Upper lobe of right lung (tissue), 1 donor: ENCODE data around the gene NTHL1. TPM values are rescaled to one million over a fixed set of nuclear protein-coding genes. Genes with fewer than 3 reads are reported as not detected.
A peak's percentile ranks its signal among the peaks of the same experiment; 100 is the strongest.

Experiments used
- ATAC-seq: fragments of 200-7000 bp; cut with Tn5 transposase; one replicate; pipeline ENCODE4 v1.9.1; 2020; ENCODE audit warnings: mild to moderate bottlenecking, moderate library complexity
- DNase-seq: peaks from one replicate; pipeline ENCODE4 v3.0.0-alpha.2; 2020
- H3K27ac ChIP-seq: fragments of 200-600 bp; one replicate; pipeline ENCODE4 v1.8.0; 2022
- H3K27me3 ChIP-seq: fragments of 200-600 bp; one replicate; pipeline ENCODE4 v1.8.0; 2022; ENCODE audit warnings: mild to moderate bottlenecking
- H3K36me3 ChIP-seq: fragments of 200-600 bp; one replicate; pipeline ENCODE4 v1.8.0; 2022
- H3K4me1 ChIP-seq: fragments of 200-600 bp; one replicate; pipeline ENCODE4 v1.8.0; 2022
- H3K4me3 ChIP-seq: fragments of 200-600 bp; one replicate; pipeline ENCODE4 v1.8.0; 2022; ENCODE audit warnings: mild to moderate bottlenecking
- H3K9me3 ChIP-seq: fragments of 200-600 bp; one replicate; pipeline ENCODE4 v1.8.0; 2022
- CTCF ChIP-seq: fragments of 200-600 bp; IDR thresholded peaks from one replicate; pipeline ENCODE4 v1.8.0; 2022; ENCODE audit warnings: antibody characterized with exemption
- intact Hi-C: fragments of 100-400 bp; cut with DNase I; formaldehyde crosslinking; loops from one replicate; pipeline ENCODE4 v1.11.0; 2022
- total RNA-seq: library from RNA; stranded (reverse); fragmentation: NEBNext Ultra II Directional; extraction: Animal tissue kit (Norgen Biotek cat#: 25700); gene quantifications from one replicate; pipeline ENCODE4 v1.2.1, GENCODE V29; 2021
- donor health status: DM: no; HTN: yes; CAD: no; lungs with severe emphysema.

The NTHL1 gene
- total RNA-seq, 1 donor from 2014 or later: 26.4 TPM

- Histone ChIP-seq H3K27ac (peak overlapping the region; percentile 94), H3K36me3 (peaks cover 13% of the 10 kb centered on the region), H3K4me3 (no peak overlapping the region), H3K9me3 (no peaks in the 10 kb centered on the region), H3K4me1 (peaks cover 95% of the 10 kb centered on the region), H3K27me3 (no peaks in the 10 kb centered on the region)
- intact Hi-C loops: no loop called here
- ATAC-seq (peak; percentile 3), DNase-seq (no peak)
- no peak for TF ChIP-seq CTCF
Observed at GRCh38 chr16:2040787-2041522, 6.7 kb downstream of the NTHL1 start.

DNA sequence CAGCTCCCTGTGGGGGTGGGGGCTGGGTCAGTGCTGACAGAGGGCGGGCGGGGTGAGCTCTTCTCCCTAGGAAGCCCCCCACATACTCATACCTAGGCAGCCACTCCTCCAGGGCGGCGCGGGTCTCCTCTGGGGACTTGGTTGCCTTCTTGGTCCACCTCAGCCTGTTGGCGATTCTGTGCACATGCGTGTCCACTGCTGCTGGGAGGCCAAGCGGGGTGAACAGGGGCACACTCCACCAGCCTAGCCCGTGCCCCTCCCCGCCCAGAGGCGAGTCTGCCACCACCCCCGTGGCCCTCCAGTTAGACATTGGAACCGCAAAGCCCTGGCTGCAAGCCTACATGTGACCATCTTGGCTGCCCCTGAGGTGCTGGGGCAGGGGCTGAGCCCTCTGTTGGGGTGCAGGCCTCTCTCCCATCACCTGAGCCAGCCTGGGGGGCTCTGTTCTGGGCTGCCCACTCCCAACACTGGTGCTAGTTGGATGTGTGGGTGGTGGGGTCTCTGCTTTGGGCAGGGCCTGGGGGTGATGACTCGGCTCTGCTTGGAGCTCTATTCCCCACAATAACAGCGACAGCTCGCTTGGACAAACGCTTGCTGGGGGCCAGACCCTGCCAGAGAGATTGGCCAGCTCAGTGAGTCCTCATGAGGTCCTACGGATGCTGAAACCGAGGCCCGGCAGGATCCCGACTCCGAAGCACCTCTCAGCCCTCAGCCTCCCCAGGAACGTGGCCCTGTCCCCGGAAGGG, 7.4 kb downstream of the NTHL1 start:
- Histone ChIP-seq H3K4me1 (peaks cover 95% of the 10 kb centered on the region), H3K36me3 (peaks cover 13% of the 10 kb centered on the region), H3K27ac (peak overlapping the region; percentile 94), H3K9me3 (no peaks in the 10 kb centered on the region), H3K27me3 (no peaks in the 10 kb centered on the region), H3K4me3 (no peak overlapping the region)
- intact Hi-C loops: no loop called here
- TF ChIP-seq CTCF: no peak
- no peak for ATAC-seq
- DNase-seq: no peak

DNA sequence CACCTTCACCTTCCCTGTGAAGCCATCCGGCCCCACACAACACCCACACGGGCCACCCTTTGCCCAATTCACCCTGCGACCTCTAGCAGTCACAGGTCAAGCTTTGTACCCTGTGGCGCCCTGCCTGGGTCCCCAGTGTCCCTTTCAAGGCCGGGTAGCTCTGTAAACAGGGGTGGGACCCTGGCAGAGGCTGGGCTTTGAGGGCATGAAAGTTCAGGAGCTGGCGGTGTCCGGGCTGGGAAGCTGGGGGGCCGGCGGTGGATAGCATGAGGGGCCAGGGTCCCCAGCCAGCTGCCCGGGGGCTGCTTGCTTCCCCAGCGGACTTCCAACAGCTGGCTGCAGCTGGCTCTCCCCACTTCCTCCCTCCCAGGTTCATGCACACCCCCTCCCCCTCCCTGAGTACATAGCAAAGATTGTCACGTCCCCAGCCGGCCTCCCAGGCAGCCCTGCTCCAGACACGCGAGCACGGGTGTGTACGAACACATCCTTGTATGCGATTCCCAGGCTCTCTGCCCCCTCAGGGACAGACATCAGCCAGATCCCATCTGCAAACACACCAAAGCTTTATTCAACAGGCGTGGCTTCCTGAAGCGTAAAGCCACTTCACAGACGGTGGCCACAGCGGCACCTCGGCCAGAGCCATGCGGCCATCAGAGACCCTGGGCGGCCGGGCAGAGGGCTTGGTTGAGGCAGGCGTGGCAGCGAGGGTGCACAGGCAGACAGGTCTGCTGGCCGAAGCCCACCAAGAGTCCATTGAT, 8.2 kb downstream of the NTHL1 start:
- ATAC-seq: peak; percentile 20
- Histone ChIP-seq H3K27ac (peak overlapping the region; percentile 94), H3K4me3 (no peak overlapping the region), H3K4me1 (peaks cover 93% of the 10 kb centered on the region), H3K27me3 (no peaks in the 10 kb centered on the region), H3K36me3 (peaks cover 13% of the 10 kb centered on the region), H3K9me3 (no peaks in the 10 kb centered on the region)
- no peak for TF ChIP-seq CTCF
- DNase-seq: peak; percentile 83
- intact Hi-C loops: no loop called here

DNA sequence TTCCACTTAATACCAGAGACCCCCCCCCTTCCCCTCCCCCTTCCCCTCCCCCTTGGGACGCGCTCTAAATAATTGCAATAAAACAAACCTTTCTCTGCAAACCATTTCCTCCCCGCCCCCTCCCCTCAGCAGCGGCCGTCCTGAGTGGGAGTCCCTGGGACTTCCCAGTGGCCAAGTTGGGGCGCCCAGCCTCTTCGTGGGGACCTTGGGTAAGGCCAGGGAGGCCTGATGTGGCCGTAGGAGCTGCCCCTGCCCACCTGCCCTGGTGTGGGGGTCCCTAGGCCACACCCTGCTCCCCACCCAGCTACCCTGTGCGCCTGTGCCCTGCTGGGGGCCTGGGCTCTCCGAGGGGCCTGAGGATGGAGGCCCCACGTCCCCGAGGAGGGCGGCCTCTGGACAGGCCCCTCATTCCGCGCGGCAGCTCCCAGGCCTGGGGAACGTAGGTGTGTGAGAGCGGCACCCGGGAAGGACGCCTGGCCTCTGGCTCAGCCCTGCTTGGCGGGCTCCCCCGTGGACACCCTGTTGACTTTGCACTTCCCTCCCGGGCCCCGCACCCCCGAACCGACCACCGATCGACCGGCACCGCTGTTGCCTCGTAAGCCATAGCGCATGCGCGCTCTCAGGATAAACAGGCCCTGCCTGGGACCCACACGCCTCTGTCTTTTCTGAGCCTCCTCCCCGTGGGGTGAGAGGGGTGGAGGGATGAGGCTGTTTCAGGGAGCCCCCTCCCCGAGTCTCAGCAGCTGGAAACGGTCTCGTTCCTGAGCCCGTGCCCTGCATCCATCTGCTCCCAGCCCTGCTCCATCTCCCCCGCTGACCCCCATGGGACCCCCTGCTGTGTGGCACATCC, 9.0 kb downstream of the NTHL1 start:
- no peak for TF ChIP-seq CTCF
- H3K4me1 ChIP-seq: peaks cover 90% of the 10 kb centered on the region
- DNase-seq (no peak), ATAC-seq (no peak)
- H3K4me3 ChIP-seq: peak overlapping the region; percentile 8
- H3K27ac ChIP-seq: peak overlapping the region; percentile 94
- H3K27me3 ChIP-seq: no peaks in the 10 kb centered on the region
- H3K9me3 ChIP-seq: no peaks in the 10 kb centered on the region
- intact Hi-C loops: no loop called here
- peaks cover 13% of the 10 kb centered on the region for H3K36me3 ChIP-seq
